Measurements from ENCODE around the gene PCED1A. TPM values are rescaled to one million over a fixed set of nuclear protein-coding genes. Genes with fewer than 3 reads are reported as not detected.

PCED1A gene
- total and polyA plus RNA-seq, 9 of the 15 experiments (the other 6 are each of a cell fraction or from before 2014, with no cell fraction given) = 1.5 to 11.5 (median 5.9) TPM

DNA sequence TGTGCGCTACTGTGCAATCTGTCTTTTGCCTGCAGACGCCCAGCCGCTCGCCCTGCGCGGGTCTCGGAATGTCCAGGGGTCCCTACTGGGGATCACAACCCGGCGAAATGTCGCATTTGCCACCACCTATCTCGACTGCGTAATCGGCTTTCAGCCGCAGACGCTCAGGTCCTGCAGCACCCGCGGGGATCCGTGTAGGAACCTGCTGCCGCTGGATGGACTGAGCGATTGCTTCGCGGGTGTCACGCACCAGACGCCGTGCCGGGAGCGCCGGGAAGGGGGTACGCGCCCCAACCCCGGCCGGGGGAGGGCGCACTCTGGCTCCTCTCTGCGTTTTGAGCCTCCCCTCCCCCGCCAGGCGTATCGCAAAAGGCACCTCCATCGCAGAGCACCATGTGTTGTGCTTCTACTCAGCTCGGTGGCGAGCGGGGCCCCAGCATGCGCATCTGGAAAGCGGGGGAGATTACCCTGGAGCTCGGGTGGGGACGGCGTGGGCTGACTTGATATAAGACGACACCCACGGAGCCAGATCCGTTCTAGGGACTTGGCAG lies 32.1 kb upstream of the PCED1A start (continued):
- TF ChIP-seq, protein P1, sequence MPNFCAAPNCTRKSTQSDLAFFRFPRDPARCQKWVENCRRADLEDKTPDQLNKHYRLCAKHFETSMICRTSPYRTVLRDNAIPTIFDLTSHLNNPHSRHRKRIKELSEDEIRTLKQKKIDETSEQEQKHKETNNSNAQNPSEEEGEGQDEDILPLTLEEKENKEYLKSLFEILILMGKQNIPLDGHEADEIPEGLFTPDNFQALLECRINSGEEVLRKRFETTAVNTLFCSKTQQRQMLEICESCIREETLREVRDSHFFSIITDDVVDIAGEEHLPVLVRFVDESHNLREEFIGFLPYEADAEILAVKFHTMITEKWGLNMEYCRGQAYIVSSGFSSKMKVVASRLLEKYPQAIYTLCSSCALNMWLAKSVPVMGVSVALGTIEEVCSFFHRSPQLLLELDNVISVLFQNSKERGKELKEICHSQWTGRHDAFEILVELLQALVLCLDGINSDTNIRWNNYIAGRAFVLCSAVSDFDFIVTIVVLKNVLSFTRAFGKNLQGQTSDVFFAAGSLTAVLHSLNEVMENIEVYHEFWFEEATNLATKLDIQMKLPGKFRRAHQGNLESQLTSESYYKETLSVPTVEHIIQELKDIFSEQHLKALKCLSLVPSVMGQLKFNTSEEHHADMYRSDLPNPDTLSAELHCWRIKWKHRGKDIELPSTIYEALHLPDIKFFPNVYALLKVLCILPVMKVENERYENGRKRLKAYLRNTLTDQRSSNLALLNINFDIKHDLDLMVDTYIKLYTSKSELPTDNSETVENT (CRISPR knock-in tag; IDR thresholded peaks at IDR 0.05) = no peak
- TF ChIP-seq GABPB2 (CRISPR knock-in tag; conservative IDR thresholded peaks at IDR 0.05) = no peak
- TF ChIP-seq ZSCAN29 (IDR thresholded peaks at IDR 0.05) = 0 out of 2 replicates have a peak, but pooled peaks have one; percentile 23
- 0 out of 2 replicates have a peak, but pooled peaks have one; percentile 8 for TF ChIP-seq HDAC6 (IDR thresholded peaks at IDR 0.05; ENCODE audit: low read depth, low read length)
- peak; percentile 91 for TF ChIP-seq MYC (IDR thresholded peaks at IDR 0.05; ENCODE audit: low read depth, low read length)
- TF ChIP-seq MYC (CRISPR knock-in tag; IDR thresholded peaks at IDR 0.05; ENCODE audit: borderline replicate concordance, low read depth) = no peak
- TF ChIP-seq KAT2B (IDR thresholded peaks at IDR 0.05; ENCODE audit: low read depth, low read length) = no peak
- TF ChIP-seq POLR2G (IDR thresholded peaks at IDR 0.05; ENCODE audit: low read depth, low read length) = peak; percentile 21; the same call in 1 of the 2 replicates
- TF ChIP-seq CREB1 (IDR thresholded peaks at IDR 0.05) = peak; percentile 46
- peak; percentile 29; the same call in 1 of the 2 replicates for TF ChIP-seq CREB1 (CRISPR knock-in tag; IDR thresholded peaks at IDR 0.05)
- TF ChIP-seq, protein P2, sequence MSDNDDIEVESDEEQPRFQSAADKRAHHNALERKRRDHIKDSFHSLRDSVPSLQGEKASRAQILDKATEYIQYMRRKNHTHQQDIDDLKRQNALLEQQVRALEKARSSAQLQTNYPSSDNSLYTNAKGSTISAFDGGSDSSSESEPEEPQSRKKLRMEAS (CRISPR knock-in tag; IDR thresholded peaks at IDR 0.05) = peak; percentile 95
- TF ChIP-seq RAD21 (CRISPR knock-in tag; conservative IDR thresholded peaks at IDR 0.05 in 1 of 2, IDR thresholded peaks at IDR 0.05 in 1 of 2) = peak; percentile 43 to 53
- peak; percentile 69 for TF ChIP-seq FIP1L1 (IDR thresholded peaks at IDR 0.05; ENCODE audit: low read depth, low read length, poor library complexity, severe bottlenecking)
